AG04449 (cell line): Measurements from ENCODE around the gene NEUROD4.
A peak's percentile ranks its signal among the peaks of the same experiment; 100 is the strongest.

Source experiments
- CTCF ChIA-PET: fragments of 350-600 bp; formaldehyde crosslinking; extraction: SDS; loops from one replicate; lab custom pipeline; 2021; ENCODE audit warnings: antibody characterized with exemption; lab: Yijun Ruan, JAX
- POLR2A ChIA-PET: fragments of 400-600, 350-600 bp; formaldehyde crosslinking; extraction: SDS; loops from one replicate; lab custom pipeline; 2020; ENCODE audit warnings: antibody characterized with exemption, inconsistent platforms; lab: Yijun Ruan, JAX
- DNase-seq: peaks from one replicate; pipeline ENCODE4 v3.0.0-alpha.2; 2010; ENCODE audit warnings: low read depth, low spot score
- H3K4me3 ChIP-seq: 2 replicates; pipeline ENCODE4 v1.5.1; 2011; ENCODE audit warnings: low read depth, mild to moderate bottlenecking, control low read depth, low read length
- CTCF ChIP-seq: IDR thresholded peaks from one replicate; pipeline ENCODE4 v1.5.1; 2011; ENCODE audit warnings: mild to moderate bottlenecking, moderate library complexity, low read length, control low read depth, inconsistent platforms; ENCODE audit not compliant: insufficient read depth; ENCODE audit errors: missing control alignments

The NEUROD4 gene

GRCh38 chr12:55019784-55020183, at the start of gene NEUROD4:
NEUROD4 (plus strand) TSS chr12:55019974; CDS start chr12:55026440, 6,466 bp downstream.
- DNase-seq, result peak; percentile 9
- ChIA-PET CTCF (interaction anchor here (0.6 to 1.4 kb wide), 2 partner anchors 27 to 318 kb away, joined by 3 to 4 read pairs; no protein-coding TSS in a partner anchor), POLR2A (no interaction called here)
- no peak for TF ChIP-seq CTCF
- H3K4me3 ChIP-seq, result no peak within 1 kb of the TSS

- no peak overlapping the region for H3K4me3 ChIP-seq
- POLR2A ChIA-PET, result interaction anchor here (0.6 kb wide), 1 partner anchor 222 kb away, joined by 3 read pairs; no protein-coding TSS in a partner anchor
- TF ChIP-seq CTCF, result no peak
- CTCF ChIA-PET, result no interaction called here
- no peak for DNase-seq
Observed at GRCh38 chr12:54970741-54971140, 49.0 kb upstream of the NEUROD4 start.

- ChIA-PET POLR2A (no interaction called here), CTCF (interaction anchor here (0.9 to 1.1 kb wide), 2 partner anchors 15 to 20 kb away, joined by 3 read pairs; no protein-coding TSS in a partner anchor)
- no peak for DNase-seq
Observed at GRCh38 chr12:54973556-54973955, 46.2 kb upstream of the NEUROD4 start.

GRCh38 chr12:54974279-54974678, 45.5 kb upstream of the NEUROD4 start:
- POLR2A ChIA-PET, result no interaction called here
- no peak for TF ChIP-seq CTCF
- CTCF ChIA-PET, result interaction anchor here (1.2 to 1.5 kb wide), 2 partner anchors 16 to 19 kb away, joined by 4 to 6 read pairs; no protein-coding TSS in a partner anchor
- no peak overlapping the region for H3K4me3 ChIP-seq
- DNase-seq, result no peak

More at GRCh38 chr12:54973556-54973955, 46.2 kb upstream of the NEUROD4 start:
- TF ChIP-seq CTCF, result no peak
- no peak overlapping the region for H3K4me3 ChIP-seq

- H3K4me3 ChIP-seq, result no peak overlapping the region
- ChIA-PET POLR2A (no interaction called here), CTCF (interaction anchor here (1.2 to 1.5 kb wide), 2 partner anchors 17 to 18 kb away, joined by 4 to 6 read pairs; no protein-coding TSS in a partner anchor)
- TF ChIP-seq CTCF, result no peak
- no peak for DNase-seq
Observed at GRCh38 chr12:54975272-54975671, 44.5 kb upstream of the NEUROD4 start.

GRCh38 chr12:54975875-54976274, 43.9 kb upstream of the NEUROD4 start:
- no peak overlapping the region for H3K4me3 ChIP-seq
- ChIA-PET POLR2A (no interaction called here), CTCF (interaction anchor here (1.5 to 5.5 kb wide), 2 partner anchors 17 kb away, joined by 4 to 38 read pairs; no protein-coding TSS in a partner anchor)
- DNase-seq, result no peak
- no peak for TF ChIP-seq CTCF
